ENCODE measurements around the gene HIF1AN. TPM values are rescaled to one million over a fixed set of nuclear protein-coding genes. Genes with fewer than 3 reads are reported as not detected.

The HIF1AN gene
- total and polyA plus RNA-seq, 2 experiments from 2014 or later, result 13.7 to 36.0 TPM

GRCh38 chr10:100520811-100521210 is 14.9 kb upstream of the HIF1AN start:
- H3K4me1 ChIP-seq (ENCODE audit: insufficient read depth), result peaks cover 9% of the 10 kb centered on the region
- no peak overlapping the region for H3K27ac ChIP-seq
- WGBS (ENCODE audit: low lambda C conversion rate, missing lambda C conversion rate), result 88% methylated on average over 3 of the region's 3 CpGs
- H3K27me3 ChIP-seq, result peaks cover 18% of the 10 kb centered on the region
- no peaks in the 10 kb centered on the region for H3K36me3 ChIP-seq (replicated peaks; ENCODE audit: insufficient read depth, low read depth)
- H3K4me2 ChIP-seq, result no peak overlapping the region
- H3K79me2 ChIP-seq, result no peaks in the 10 kb centered on the region
- H2AFZ ChIP-seq, result no peak overlapping the region
- H3K9me2 ChIP-seq (replicated peaks; ENCODE audit: insufficient read depth), result no peaks in the 10 kb centered on the region
- DNase-seq (ENCODE audit: low spot score), result no peak
- H4K20me1 ChIP-seq (ENCODE audit: insufficient read depth, poor library complexity, severe bottlenecking), result no peaks in the 10 kb centered on the region
- TF ChIP-seq EZH2phosphoT487 (IDR thresholded peaks at IDR 0.05; ENCODE audit: low read depth, severe bottlenecking, unreplicated experiment) (no peak), EZH2 (IDR thresholded peaks at IDR 0.05; ENCODE audit: borderline replicate concordance) (no peak)
- TF ChIP-seq, protein P1, sequence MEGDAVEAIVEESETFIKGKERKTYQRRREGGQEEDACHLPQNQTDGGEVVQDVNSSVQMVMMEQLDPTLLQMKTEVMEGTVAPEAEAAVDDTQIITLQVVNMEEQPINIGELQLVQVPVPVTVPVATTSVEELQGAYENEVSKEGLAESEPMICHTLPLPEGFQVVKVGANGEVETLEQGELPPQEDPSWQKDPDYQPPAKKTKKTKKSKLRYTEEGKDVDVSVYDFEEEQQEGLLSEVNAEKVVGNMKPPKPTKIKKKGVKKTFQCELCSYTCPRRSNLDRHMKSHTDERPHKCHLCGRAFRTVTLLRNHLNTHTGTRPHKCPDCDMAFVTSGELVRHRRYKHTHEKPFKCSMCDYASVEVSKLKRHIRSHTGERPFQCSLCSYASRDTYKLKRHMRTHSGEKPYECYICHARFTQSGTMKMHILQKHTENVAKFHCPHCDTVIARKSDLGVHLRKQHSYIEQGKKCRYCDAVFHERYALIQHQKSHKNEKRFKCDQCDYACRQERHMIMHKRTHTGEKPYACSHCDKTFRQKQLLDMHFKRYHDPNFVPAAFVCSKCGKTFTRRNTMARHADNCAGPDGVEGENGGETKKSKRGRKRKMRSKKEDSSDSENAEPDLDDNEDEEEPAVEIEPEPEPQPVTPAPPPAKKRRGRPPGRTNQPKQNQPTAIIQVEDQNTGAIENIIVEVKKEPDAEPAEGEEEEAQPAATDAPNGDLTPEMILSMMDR (IDR thresholded peaks at IDR 0.05; ENCODE audit: poor library complexity), result no peak
- H3K9me3 ChIP-seq (ENCODE audit: low read depth), result no peaks in the 10 kb centered on the region
- H3K4me3 ChIP-seq, result no peak overlapping the region

DNA sequence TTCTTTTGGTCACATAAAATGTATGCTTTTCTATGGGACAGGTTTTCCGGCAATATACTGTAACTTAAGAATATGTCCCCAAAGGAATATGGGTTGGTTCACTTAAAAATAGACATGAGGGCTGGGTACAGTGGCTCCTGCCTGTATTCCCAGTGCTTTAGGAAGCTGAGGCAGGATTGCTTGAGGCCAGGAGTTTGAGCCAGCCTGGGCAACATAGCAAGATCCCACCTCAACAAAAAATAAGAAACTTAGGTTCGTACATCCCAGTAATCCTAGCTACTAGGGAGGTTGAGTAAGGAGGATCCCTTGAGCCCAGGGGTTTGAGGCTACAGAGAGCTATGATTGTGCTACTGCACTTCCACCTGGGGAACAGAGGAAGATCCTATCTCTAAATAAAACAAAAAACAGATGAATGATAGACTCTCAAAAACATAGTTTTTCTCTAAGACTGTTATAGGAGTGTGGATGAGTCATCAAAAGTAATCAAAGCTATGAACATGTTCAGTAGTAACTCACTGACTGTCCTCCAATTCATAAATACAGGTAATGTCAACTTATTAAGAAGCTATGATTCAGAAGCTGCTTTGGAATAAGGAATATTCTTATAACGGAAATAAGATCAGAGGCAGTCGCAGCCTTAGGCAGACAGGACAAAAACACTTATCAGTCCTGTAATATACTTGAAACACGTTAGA is 13.5 kb upstream of the HIF1AN start:
- Histone ChIP-seq H3K79me2 (no peaks in the 10 kb centered on the region), H3K4me3 (no peak overlapping the region), H3K9me3 (ENCODE audit: low read depth) (no peaks in the 10 kb centered on the region), H3K27ac (no peak overlapping the region), H3K36me3 (replicated peaks; ENCODE audit: insufficient read depth, low read depth) (no peaks in the 10 kb centered on the region), H3K9me2 (replicated peaks; ENCODE audit: insufficient read depth) (no peaks in the 10 kb centered on the region), H2AFZ (no peak overlapping the region), H3K4me1 (ENCODE audit: insufficient read depth) (peaks cover 9% of the 10 kb centered on the region), H3K4me2 (no peak overlapping the region), H3K27me3 (peaks cover 18% of the 10 kb centered on the region), H4K20me1 (ENCODE audit: insufficient read depth, poor library complexity, severe bottlenecking) (no peaks in the 10 kb centered on the region)
- TF ChIP-seq, protein P1 (IDR thresholded peaks at IDR 0.05; ENCODE audit: poor library complexity), result no peak
- no peak for TF ChIP-seq EZH2 (IDR thresholded peaks at IDR 0.05; ENCODE audit: borderline replicate concordance)
- no peak for TF ChIP-seq EZH2phosphoT487 (IDR thresholded peaks at IDR 0.05; ENCODE audit: low read depth, severe bottlenecking, unreplicated experiment)
- 91% methylated on average over 5 of the region's 5 CpGs for WGBS (ENCODE audit: low lambda C conversion rate, missing lambda C conversion rate)
- DNase-seq (ENCODE audit: low spot score), result no peak

DNA sequence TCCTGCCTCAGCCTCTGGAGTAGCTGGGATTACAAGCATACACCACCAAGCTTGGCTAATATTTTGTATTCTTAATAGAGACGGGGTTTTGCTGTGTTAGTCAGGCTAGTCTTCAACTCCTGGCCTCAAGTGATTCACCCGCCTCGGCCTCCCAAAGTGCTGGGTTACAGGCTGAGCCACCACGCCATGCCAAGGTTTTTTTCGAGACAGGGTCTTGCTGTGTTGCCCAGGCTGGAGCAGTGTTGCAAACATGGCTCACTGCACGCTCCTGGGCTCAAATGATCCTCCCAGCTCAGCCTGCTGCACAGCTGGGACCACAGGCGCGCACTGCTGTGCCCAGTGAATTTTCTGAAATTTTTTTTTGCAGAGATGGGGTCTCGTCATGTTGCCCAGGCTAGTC is 12.8 kb upstream of the HIF1AN start:
- H3K4me3 ChIP-seq, result no peak overlapping the region
- H3K36me3 ChIP-seq (replicated peaks; ENCODE audit: insufficient read depth, low read depth), result no peaks in the 10 kb centered on the region
- WGBS (ENCODE audit: low lambda C conversion rate, missing lambda C conversion rate), result 94% methylated on average over 9 of the region's 9 CpGs
- H3K27me3 ChIP-seq, result peaks cover 18% of the 10 kb centered on the region
- no peaks in the 10 kb centered on the region for H3K9me2 ChIP-seq (replicated peaks; ENCODE audit: insufficient read depth)
- H3K4me1 ChIP-seq (ENCODE audit: insufficient read depth), result peaks cover 9% of the 10 kb centered on the region
- no peaks in the 10 kb centered on the region for H3K9me3 ChIP-seq (ENCODE audit: low read depth)
- no peak for DNase-seq (ENCODE audit: low spot score)
- TF ChIP-seq EZH2 (IDR thresholded peaks at IDR 0.05; ENCODE audit: borderline replicate concordance) (no peak), EZH2phosphoT487 (IDR thresholded peaks at IDR 0.05; ENCODE audit: low read depth, severe bottlenecking, unreplicated experiment) (no peak)
- TF ChIP-seq, protein P1 (IDR thresholded peaks at IDR 0.05; ENCODE audit: poor library complexity), result no peak
- no peak overlapping the region for H3K4me2 ChIP-seq
- peaks cover 7% of the 10 kb centered on the region for H3K79me2 ChIP-seq
- H3K27ac ChIP-seq, result no peak overlapping the region
- H2AFZ ChIP-seq, result no peak overlapping the region
- peaks cover 4% of the 10 kb centered on the region for H4K20me1 ChIP-seq (ENCODE audit: insufficient read depth, poor library complexity, severe bottlenecking)

Data from hepatocyte (in vitro differentiated cells).